Measurements from ENCODE around the gene POT1. TPM values are rescaled to one million over a fixed set of nuclear protein-coding genes. Genes with fewer than 3 reads are reported as not detected.
A peak's percentile ranks its signal among the peaks of the same experiment; 100 is the strongest.

Gene POT1
- total and polyA plus RNA-seq, 7 experiments from 2014 or later, result 13.1 to 33.8 (median 26.9) TPM

DNA sequence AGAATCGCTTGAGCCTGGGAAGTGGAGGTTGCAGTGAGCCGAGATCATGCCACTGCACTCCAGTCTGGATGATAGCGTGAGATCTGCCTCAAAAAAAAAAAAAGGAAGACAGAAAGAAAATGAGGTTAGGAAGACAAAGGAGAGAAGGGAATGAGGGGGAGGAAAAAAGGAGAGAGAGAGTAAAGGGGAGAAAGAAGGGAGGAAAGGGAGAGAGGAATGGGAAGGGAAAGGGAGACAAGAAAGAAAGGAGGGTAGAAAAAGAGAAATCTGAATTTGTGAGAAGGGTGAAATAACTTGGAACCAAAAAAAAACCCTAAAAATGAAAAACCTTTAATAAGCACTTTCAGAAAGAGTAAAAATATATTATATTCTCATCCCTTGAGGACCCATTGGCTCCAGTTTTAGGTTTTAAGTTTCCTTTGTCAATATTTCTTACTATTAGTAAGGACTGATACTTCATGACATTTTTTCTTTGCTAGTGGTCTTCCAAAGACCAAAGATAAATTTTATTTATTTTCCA lies 54.9 kb downstream of the POT1 start:
- Mint-ChIP-seq H3K27me3 (no peaks in the 10 kb centered on the region), H3K4me1 (no peaks in the 10 kb centered on the region), H3K4me3 (no peak overlapping the region), H3K27ac (no peak overlapping the region), H3K36me3 (peaks cover 5 to 41% (median 18%) of the 10 kb centered on the region in 5 donors), H3K9me3 (no peaks in the 10 kb centered on the region)
- Histone ChIP-seq H3K4me3 (ENCODE audit: low read length) (no peak overlapping the region), H3K27ac (ENCODE audit: low read depth, low read length) (no peak overlapping the region), H3K27me3 (ENCODE audit: control insufficient read depth in 2 of 2, insufficient read depth in 2 of 2, low read length in 2 of 2) (no peaks in the 10 kb centered on the region), H3K4me1 (ENCODE audit: control insufficient read depth in 2 of 2, insufficient read depth in 2 of 2, low read length in 2 of 2) (no peaks in the 10 kb centered on the region), H3K36me3 (ENCODE audit: control insufficient read depth in 2 of 3, insufficient read depth in 3 of 3, low read length in 3 of 3) (peaks cover 0 to 3% (median 0%) of the 10 kb centered on the region in 3 experiments), H3K9me3 (ENCODE audit: control insufficient read depth in 2 of 3, low read length in 3 of 3) (no peaks in the 10 kb centered on the region)
- ATAC-seq (no peak), DNase-seq (no peak)
- ChIA-PET POLR2A (no interaction called here), CTCF (no interaction called here)
- intact Hi-C loops (cut with micrococcal nuclease), result loop anchor here in 1 of 2 donors (10.0 kb wide), 1 partner anchor 620 kb away; no protein-coding TSS in a partner anchor

- Mint-ChIP-seq H3K27ac (peak overlapping the region in 1 of 9 donors; percentile 65), H3K4me3 (no peak overlapping the region), H3K36me3 (peaks cover 8 to 36% (median 15%) of the 10 kb centered on the region in 5 donors), H3K27me3 (no peaks in the 10 kb centered on the region), H3K9me3 (no peaks in the 10 kb centered on the region), H3K4me1 (peaks cover 0 to 3% (median 0%) of the 10 kb centered on the region in 7 donors)
- H3K4me3 ChIP-seq (ENCODE audit: low read length), result no peak overlapping the region
- intact Hi-C loops (cut with micrococcal nuclease), result loop anchor here (2.0 to 5.0 kb wide), 4 partner anchors 700 to 1220 kb away; no protein-coding TSS in a partner anchor
- no peaks in the 10 kb centered on the region for H3K9me3 ChIP-seq (ENCODE audit: control insufficient read depth in 2 of 3, low read length in 3 of 3)
- no peak overlapping the region for H3K27ac ChIP-seq (ENCODE audit: low read depth, low read length)
- DNase-seq (no peak), ATAC-seq (no peak)
- no peaks in the 10 kb centered on the region for H3K4me1 ChIP-seq (ENCODE audit: control insufficient read depth in 2 of 2, insufficient read depth in 2 of 2, low read length in 2 of 2)
- ChIA-PET POLR2A (no interaction called here), CTCF (interaction anchor here (0.6 kb wide), 1 partner anchor 439 kb away, joined by 4 read pairs; no protein-coding TSS in a partner anchor)
- no peaks in the 10 kb centered on the region for H3K27me3 ChIP-seq (ENCODE audit: control insufficient read depth in 2 of 2, insufficient read depth in 2 of 2, low read length in 2 of 2)
- H3K36me3 ChIP-seq (ENCODE audit: control insufficient read depth in 2 of 3, insufficient read depth in 3 of 3, low read length in 3 of 3), result peaks cover 0 to 9% (median 0%) of the 10 kb centered on the region in 3 experiments
Measured at GRCh38 chr7:124857672-124858235, 71.9 kb downstream of the POT1 start.

GRCh38 chr7:124856299-124856888 lies 73.2 kb downstream of the POT1 start:
- H3K4me1 ChIP-seq (ENCODE audit: control insufficient read depth in 2 of 2, insufficient read depth in 2 of 2, low read length in 2 of 2), result no peaks in the 10 kb centered on the region
- no peak overlapping the region for H3K27ac ChIP-seq (ENCODE audit: low read depth, low read length)
- CTCF ChIA-PET, result no interaction called here
- H3K36me3 ChIP-seq (ENCODE audit: control insufficient read depth in 2 of 3, insufficient read depth in 3 of 3, low read length in 3 of 3), result peaks cover 0 to 9% (median 0%) of the 10 kb centered on the region in 3 experiments
- no peak overlapping the region for H3K4me3 ChIP-seq (ENCODE audit: low read length)
- DNase-seq (peak in 4 of 9 donors; percentile 3 to 23 (median 8)), ATAC-seq (peak; percentile 52)
- intact Hi-C loops (cut with micrococcal nuclease), result loop anchor here (1.0 to 5.0 kb wide), 6 partner anchors 699 to 1362 kb away; no protein-coding TSS in a partner anchor
- Mint-ChIP-seq H3K36me3 (peaks cover 5 to 31% (median 12%) of the 10 kb centered on the region in 5 donors), H3K27me3 (no peaks in the 10 kb centered on the region), H3K4me1 (peaks cover 0 to 3% (median 0%) of the 10 kb centered on the region in 7 donors), H3K27ac (no peak overlapping the region), H3K9me3 (no peaks in the 10 kb centered on the region), H3K4me3 (no peak overlapping the region)
- no peaks in the 10 kb centered on the region for H3K27me3 ChIP-seq (ENCODE audit: control insufficient read depth in 2 of 2, insufficient read depth in 2 of 2, low read length in 2 of 2)
- POLR2A ChIA-PET, result no interaction called here
- H3K9me3 ChIP-seq (ENCODE audit: control insufficient read depth in 2 of 3, low read length in 3 of 3), result no peaks in the 10 kb centered on the region

GRCh38 chr7:124843336-124843735 lies 86.3 kb downstream of the POT1 start:
- CTCF ChIA-PET, result no interaction called here
- intact Hi-C loops (cut with micrococcal nuclease), result loop anchor here in 1 of 2 donors (5.0 kb wide), 1 partner anchor 1161 kb away; no protein-coding TSS in a partner anchor
- peak overlapping the region in 1 of 9 donors; percentile 10 for H3K27ac Mint-ChIP-seq

DNA sequence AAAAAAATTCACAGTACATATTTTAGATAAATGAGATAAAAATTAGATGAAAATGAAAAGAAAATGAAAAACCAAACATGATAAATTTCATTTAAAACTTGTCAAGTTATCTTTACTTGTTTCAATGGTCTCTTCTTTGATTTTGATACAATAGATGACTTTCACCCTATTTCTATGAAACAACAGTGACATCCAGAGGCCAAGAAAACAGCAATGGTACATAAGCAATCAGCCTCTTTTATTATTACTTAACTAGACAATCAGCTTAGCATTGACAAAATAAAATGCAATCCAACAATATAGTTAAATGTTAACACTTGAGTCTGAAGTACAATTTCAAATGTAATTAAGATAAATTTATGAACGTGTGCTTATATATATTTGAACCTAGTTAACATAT lies 89.2 kb downstream of the POT1 start:
- CTCF ChIA-PET, result no interaction called here
- peaks cover 0 to 2% (median 0%) of the 10 kb centered on the region in 11 donors for H3K9me3 Mint-ChIP-seq
- H3K36me3 ChIP-seq (ENCODE audit: control insufficient read depth in 2 of 3, insufficient read depth in 3 of 3, low read length in 3 of 3), result peaks cover 0 to 2% (median 0%) of the 10 kb centered on the region in 3 experiments
- no peaks in the 10 kb centered on the region for H3K27me3 Mint-ChIP-seq
- no peak overlapping the region for H3K27ac Mint-ChIP-seq
- DNase-seq (no peak), ATAC-seq (no peak)
- POLR2A ChIA-PET, result no interaction called here
- H3K9me3 ChIP-seq (ENCODE audit: control insufficient read depth in 2 of 3, low read length in 3 of 3), result no peaks in the 10 kb centered on the region
- H3K36me3 Mint-ChIP-seq, result peaks cover 0 to 34% (median 8%) of the 10 kb centered on the region in 5 donors
- H3K27ac ChIP-seq (ENCODE audit: low read depth, low read length), result no peak overlapping the region
- H3K4me1 Mint-ChIP-seq, result peaks cover 0 to 10% (median 0%) of the 10 kb centered on the region in 7 donors
- H3K4me3 Mint-ChIP-seq, result no peak overlapping the region
- H3K27me3 ChIP-seq (ENCODE audit: control insufficient read depth in 2 of 2, insufficient read depth in 2 of 2, low read length in 2 of 2), result no peaks in the 10 kb centered on the region
- H3K4me3 ChIP-seq (ENCODE audit: low read length), result no peak overlapping the region
- H3K4me1 ChIP-seq (ENCODE audit: control insufficient read depth in 2 of 2, insufficient read depth in 2 of 2, low read length in 2 of 2), result no peaks in the 10 kb centered on the region
- intact Hi-C loops (cut with micrococcal nuclease), result loop anchor here in 1 of 2 donors (5.0 kb wide), 1 partner anchor 1158 kb away; no protein-coding TSS in a partner anchor

More at GRCh38 chr7:124843336-124843735, 86.3 kb downstream of the POT1 start:
- H3K4me1 ChIP-seq (ENCODE audit: control insufficient read depth in 2 of 2, insufficient read depth in 2 of 2, low read length in 2 of 2), result no peaks in the 10 kb centered on the region
- peaks cover 0 to 9% (median 2%) of the 10 kb centered on the region in 3 experiments for H3K36me3 ChIP-seq (ENCODE audit: control insufficient read depth in 2 of 3, insufficient read depth in 3 of 3, low read length in 3 of 3)
- H3K9me3 ChIP-seq (ENCODE audit: control insufficient read depth in 2 of 3, low read length in 3 of 3), result no peaks in the 10 kb centered on the region
- no peaks in the 10 kb centered on the region for H3K27me3 Mint-ChIP-seq
- no peaks in the 10 kb centered on the region for H3K27me3 ChIP-seq (ENCODE audit: control insufficient read depth in 2 of 2, insufficient read depth in 2 of 2, low read length in 2 of 2)
- H3K9me3 Mint-ChIP-seq, result peaks cover 0 to 2% (median 0%) of the 10 kb centered on the region in 11 donors
- POLR2A ChIA-PET, result no interaction called here
- H3K4me3 ChIP-seq (ENCODE audit: low read length), result no peak overlapping the region
- no peak overlapping the region for H3K4me3 Mint-ChIP-seq
- ATAC-seq (no peak), DNase-seq (no peak)
- H3K36me3 Mint-ChIP-seq, result peaks cover 4 to 41% (median 16%) of the 10 kb centered on the region in 5 donors
- H3K27ac ChIP-seq (ENCODE audit: low read depth, low read length), result no peak overlapping the region
- peaks cover 0 to 10% (median 0%) of the 10 kb centered on the region in 7 donors for H3K4me1 Mint-ChIP-seq

- Mint-ChIP-seq H3K27me3 (no peaks in the 10 kb centered on the region), H3K4me1 (peaks cover 0 to 5% (median 0%) of the 10 kb centered on the region in 7 donors), H3K36me3 (peaks cover 4 to 35% (median 11%) of the 10 kb centered on the region in 5 donors), H3K9me3 (peaks cover 0 to 2% (median 0%) of the 10 kb centered on the region in 11 donors), H3K27ac (peak overlapping the region in 1 of 9 donors; percentile 32), H3K4me3 (no peak overlapping the region)
- DNase-seq (no peak), ATAC-seq (no peak)
- H3K4me1 ChIP-seq (ENCODE audit: control insufficient read depth in 2 of 2, insufficient read depth in 2 of 2, low read length in 2 of 2), result no peaks in the 10 kb centered on the region
- POLR2A ChIA-PET, result no interaction called here
- no peaks in the 10 kb centered on the region for H3K9me3 ChIP-seq (ENCODE audit: control insufficient read depth in 2 of 3, low read length in 3 of 3)
- H3K27ac ChIP-seq (ENCODE audit: low read depth, low read length), result no peak overlapping the region
- H3K36me3 ChIP-seq (ENCODE audit: control insufficient read depth in 2 of 3, insufficient read depth in 3 of 3, low read length in 3 of 3), result no peaks in the 10 kb centered on the region
- H3K4me3 ChIP-seq (ENCODE audit: low read length), result no peak overlapping the region
- intact Hi-C loops (cut with micrococcal nuclease), result loop anchor here in 1 of 2 donors (5.0 kb wide), 1 partner anchor 1157 kb away; no protein-coding TSS in a partner anchor
- CTCF ChIA-PET, result no interaction called here
- no peaks in the 10 kb centered on the region for H3K27me3 ChIP-seq (ENCODE audit: control insufficient read depth in 2 of 2, insufficient read depth in 2 of 2, low read length in 2 of 2)
Measured at GRCh38 chr7:124839687-124840086, 89.9 kb downstream of the POT1 start.
